Measurements from ENCODE around the gene DLG1.

DNA sequence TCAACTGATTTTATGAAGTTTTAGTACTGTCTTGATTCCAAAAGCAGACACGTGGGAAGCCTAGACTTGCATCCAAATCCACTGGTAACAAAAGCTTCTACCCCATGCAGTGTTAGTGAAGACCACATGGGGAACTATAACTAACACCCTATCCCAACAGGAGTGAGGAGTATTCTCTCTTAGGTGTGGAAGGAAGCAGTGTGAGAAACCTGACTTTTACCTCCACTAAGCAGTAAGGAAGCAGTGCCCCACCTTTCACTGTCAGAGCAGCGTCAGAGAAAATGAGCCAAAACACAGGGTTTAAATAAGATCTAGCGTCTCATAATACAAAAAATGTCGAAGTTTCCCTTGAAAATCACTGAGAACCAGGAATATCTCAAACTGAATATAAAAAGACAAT is 60.5 kb downstream of the DLG1 start:
- no peak for TF ChIP-seq POLR2A (IDR thresholded peaks at IDR 0.05)
- TF ChIP-seq, protein P1, sequence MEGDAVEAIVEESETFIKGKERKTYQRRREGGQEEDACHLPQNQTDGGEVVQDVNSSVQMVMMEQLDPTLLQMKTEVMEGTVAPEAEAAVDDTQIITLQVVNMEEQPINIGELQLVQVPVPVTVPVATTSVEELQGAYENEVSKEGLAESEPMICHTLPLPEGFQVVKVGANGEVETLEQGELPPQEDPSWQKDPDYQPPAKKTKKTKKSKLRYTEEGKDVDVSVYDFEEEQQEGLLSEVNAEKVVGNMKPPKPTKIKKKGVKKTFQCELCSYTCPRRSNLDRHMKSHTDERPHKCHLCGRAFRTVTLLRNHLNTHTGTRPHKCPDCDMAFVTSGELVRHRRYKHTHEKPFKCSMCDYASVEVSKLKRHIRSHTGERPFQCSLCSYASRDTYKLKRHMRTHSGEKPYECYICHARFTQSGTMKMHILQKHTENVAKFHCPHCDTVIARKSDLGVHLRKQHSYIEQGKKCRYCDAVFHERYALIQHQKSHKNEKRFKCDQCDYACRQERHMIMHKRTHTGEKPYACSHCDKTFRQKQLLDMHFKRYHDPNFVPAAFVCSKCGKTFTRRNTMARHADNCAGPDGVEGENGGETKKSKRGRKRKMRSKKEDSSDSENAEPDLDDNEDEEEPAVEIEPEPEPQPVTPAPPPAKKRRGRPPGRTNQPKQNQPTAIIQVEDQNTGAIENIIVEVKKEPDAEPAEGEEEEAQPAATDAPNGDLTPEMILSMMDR (IDR thresholded peaks at IDR 0.05) = no peak
- TF ChIP-seq EP300 (IDR thresholded peaks at IDR 0.05) = no peak
